Activated naive CD8-positive, alpha-beta T cell (primary cell): ENCODE data around the gene UMPS.

ENCODE experiments used
- H3K27ac Mint-ChIP-seq: one replicate; pipeline ENCODE4 v1.8.0; 2021; ENCODE audit warnings: mixed read lengths
- H3K27me3 Mint-ChIP-seq: one replicate; pipeline ENCODE4 v1.8.0; 2021; ENCODE audit warnings: mixed read lengths
- H3K36me3 Mint-ChIP-seq: one replicate; pipeline ENCODE4 v1.8.0; 2021; ENCODE audit warnings: mixed read lengths
- H3K4me1 Mint-ChIP-seq: one replicate; pipeline ENCODE4 v1.8.0; 2021; ENCODE audit warnings: low read depth, mixed read lengths
- H3K4me3 Mint-ChIP-seq: one replicate; pipeline ENCODE4 v1.8.0; 2021; ENCODE audit warnings: mild to moderate bottlenecking, mixed read lengths
- H3K9me3 Mint-ChIP-seq: one replicate; pipeline ENCODE4 v1.8.0; 2021; ENCODE audit warnings: low read depth, mixed read lengths

The UMPS gene

GRCh38 chr3:124730129-124730940 is at the start of gene UMPS:
Gene UMPS, plus strand, starts transcription at chr3:124730452. Its CDS starts 20 bp downstream, at chr3:124730472.
- Mint-ChIP-seq H3K9me3 (no peaks in the 10 kb centered on the region), H3K4me3 (peak within 1 kb of the TSS; percentile 100), H3K27ac (peak within 1 kb of the TSS; percentile 100), H3K27me3 (peaks cover 4% of the 10 kb centered on the region), H3K36me3 (peaks cover 3% of the 10 kb centered on the region), H3K4me1 (peaks cover 47% of the 10 kb centered on the region)

GRCh38 chr3:124680521-124680920 is 49.7 kb upstream of the UMPS start:
- Mint-ChIP-seq H3K27me3 (peaks cover 2% of the 10 kb centered on the region), H3K4me3 (no peak overlapping the region), H3K9me3 (no peaks in the 10 kb centered on the region), H3K4me1 (no peaks in the 10 kb centered on the region), H3K36me3 (peaks cover 3% of the 10 kb centered on the region), H3K27ac (no peak overlapping the region)

- Mint-ChIP-seq H3K4me1 (no peaks in the 10 kb centered on the region), H3K4me3 (no peak overlapping the region), H3K27ac (no peak overlapping the region), H3K36me3 (peaks cover 3% of the 10 kb centered on the region), H3K9me3 (no peaks in the 10 kb centered on the region), H3K27me3 (peaks cover 8% of the 10 kb centered on the region)
These were observed 48.0 kb upstream of the UMPS start for GRCh38 chr3:124682263-124682662.

- H3K36me3 Mint-ChIP-seq: peaks cover under 1% of the 10 kb centered on the region
- no peaks in the 10 kb centered on the region for H3K9me3 Mint-ChIP-seq
- H3K27me3 Mint-ChIP-seq: peaks cover 11% of the 10 kb centered on the region
- H3K4me1 Mint-ChIP-seq: peaks cover 4% of the 10 kb centered on the region
- no peak overlapping the region for H3K27ac Mint-ChIP-seq
- H3K4me3 Mint-ChIP-seq: no peak overlapping the region
These were observed 45.8 kb upstream of the UMPS start for GRCh38 chr3:124684459-124684858.

- Mint-ChIP-seq H3K36me3 (no peaks in the 10 kb centered on the region), H3K4me1 (peaks cover 4% of the 10 kb centered on the region), H3K9me3 (no peaks in the 10 kb centered on the region), H3K27ac (no peak overlapping the region), H3K27me3 (peaks cover 11% of the 10 kb centered on the region), H3K4me3 (no peak overlapping the region)
These were observed 45.2 kb upstream of the UMPS start for GRCh38 chr3:124685067-124685466.

GRCh38 chr3:124685481-124685880 is 44.8 kb upstream of the UMPS start:
- Mint-ChIP-seq H3K36me3 (no peaks in the 10 kb centered on the region), H3K27me3 (peaks cover 11% of the 10 kb centered on the region)

GRCh38 chr3:124686028-124686670 is 44.1 kb upstream of the UMPS start:
- no peak overlapping the region for H3K27ac Mint-ChIP-seq
- no peaks in the 10 kb centered on the region for H3K36me3 Mint-ChIP-seq
- peaks cover 11% of the 10 kb centered on the region for H3K27me3 Mint-ChIP-seq
- no peaks in the 10 kb centered on the region for H3K9me3 Mint-ChIP-seq
- H3K4me3 Mint-ChIP-seq: no peak overlapping the region
- peaks cover 4% of the 10 kb centered on the region for H3K4me1 Mint-ChIP-seq

More at GRCh38 chr3:124685481-124685880, 44.8 kb upstream of the UMPS start:
- H3K4me3 Mint-ChIP-seq: no peak overlapping the region
- H3K4me1 Mint-ChIP-seq: peaks cover 4% of the 10 kb centered on the region
- no peaks in the 10 kb centered on the region for H3K9me3 Mint-ChIP-seq
- no peak overlapping the region for H3K27ac Mint-ChIP-seq

- peaks cover 11% of the 10 kb centered on the region for H3K27me3 Mint-ChIP-seq
- peaks cover 4% of the 10 kb centered on the region for H3K4me1 Mint-ChIP-seq
- no peaks in the 10 kb centered on the region for H3K9me3 Mint-ChIP-seq
- no peak overlapping the region for H3K27ac Mint-ChIP-seq
- no peak overlapping the region for H3K4me3 Mint-ChIP-seq
- H3K36me3 Mint-ChIP-seq: no peaks in the 10 kb centered on the region
These were observed 41.4 kb upstream of the UMPS start for GRCh38 chr3:124688581-124689454.

- Mint-ChIP-seq H3K9me3 (no peaks in the 10 kb centered on the region), H3K27ac (no peak overlapping the region), H3K4me1 (peaks cover 4% of the 10 kb centered on the region), H3K4me3 (no peak overlapping the region), H3K27me3 (peaks cover 5% of the 10 kb centered on the region), H3K36me3 (no peaks in the 10 kb centered on the region)
These were observed 38.7 kb upstream of the UMPS start for GRCh38 chr3:124691599-124691998.

- no peaks in the 10 kb centered on the region for H3K9me3 Mint-ChIP-seq
- H3K36me3 Mint-ChIP-seq: no peaks in the 10 kb centered on the region
- no peaks in the 10 kb centered on the region for H3K27me3 Mint-ChIP-seq
- H3K4me1 Mint-ChIP-seq: no peaks in the 10 kb centered on the region
- no peak overlapping the region for H3K4me3 Mint-ChIP-seq
- no peak overlapping the region for H3K27ac Mint-ChIP-seq
These were observed 35.8 kb upstream of the UMPS start for GRCh38 chr3:124694486-124694885.

GRCh38 chr3:124695369-124695768 is 34.9 kb upstream of the UMPS start:
- H3K27ac Mint-ChIP-seq: no peak overlapping the region
- no peaks in the 10 kb centered on the region for H3K27me3 Mint-ChIP-seq
- no peaks in the 10 kb centered on the region for H3K36me3 Mint-ChIP-seq

GRCh38 chr3:124696006-124696405 is 34.2 kb upstream of the UMPS start:
- no peaks in the 10 kb centered on the region for H3K4me1 Mint-ChIP-seq
- H3K9me3 Mint-ChIP-seq: no peaks in the 10 kb centered on the region
- peaks cover 1% of the 10 kb centered on the region for H3K36me3 Mint-ChIP-seq
- H3K27ac Mint-ChIP-seq: no peak overlapping the region
- H3K4me3 Mint-ChIP-seq: no peak overlapping the region
- H3K27me3 Mint-ChIP-seq: peaks cover 2% of the 10 kb centered on the region

More at GRCh38 chr3:124695369-124695768, 34.9 kb upstream of the UMPS start:
- Mint-ChIP-seq H3K4me1 (no peaks in the 10 kb centered on the region), H3K9me3 (no peaks in the 10 kb centered on the region), H3K4me3 (no peak overlapping the region)

GRCh38 chr3:124697302-124697701 is 33.0 kb upstream of the UMPS start:
- Mint-ChIP-seq H3K27me3 (peaks cover 4% of the 10 kb centered on the region), H3K27ac (no peak overlapping the region), H3K4me1 (no peaks in the 10 kb centered on the region), H3K36me3 (peaks cover 2% of the 10 kb centered on the region), H3K9me3 (no peaks in the 10 kb centered on the region), H3K4me3 (no peak overlapping the region)

- no peaks in the 10 kb centered on the region for H3K4me1 Mint-ChIP-seq
These were observed 32.1 kb upstream of the UMPS start for GRCh38 chr3:124698030-124698770.

More at GRCh38 chr3:124698030-124698770, 32.1 kb upstream of the UMPS start:
- H3K4me3 Mint-ChIP-seq: no peak overlapping the region
- peaks cover 2% of the 10 kb centered on the region for H3K36me3 Mint-ChIP-seq
- peaks cover 6% of the 10 kb centered on the region for H3K27me3 Mint-ChIP-seq
- no peaks in the 10 kb centered on the region for H3K9me3 Mint-ChIP-seq
- no peak overlapping the region for H3K27ac Mint-ChIP-seq
